Right ventricle myocardium superior (tissue), 1 donor: ENCODE results near the gene C14orf132. TPM values are rescaled to one million over a fixed set of nuclear protein-coding genes. Genes with fewer than 3 reads are reported as not detected.

ENCODE experiments used
- ATAC-seq: fragments of 200-7000 bp; cut with Tn5 transposase; one replicate; pipeline ENCODE4 v1.9.1; 2020; ENCODE audit warnings: mild to moderate bottlenecking; ENCODE audit not compliant: poor library complexity
- DNase-seq: peaks from one replicate; pipeline ENCODE4 v3.0.0-alpha.2; 2020
- intact Hi-C: fragments of 100-400 bp; cut with DNase I; formaldehyde crosslinking; loops from one replicate; pipeline ENCODE4 v1.11.2; 2022
- total RNA-seq: library from RNA; stranded (reverse); fragmentation: NEBNext Ultra II Directional; extraction: Animal tissue kit (Norgen Biotek cat#: 25700); gene quantifications from one replicate; pipeline ENCODE4 v1.2.1, GENCODE V29; 2021
- donor health status: DM: no; HTN: yes; CAD: no; lungs with severe emphysema.

The C14orf132 gene
- total RNA-seq, 1 donor from 2014 or later: 2.4 TPM

DNA sequence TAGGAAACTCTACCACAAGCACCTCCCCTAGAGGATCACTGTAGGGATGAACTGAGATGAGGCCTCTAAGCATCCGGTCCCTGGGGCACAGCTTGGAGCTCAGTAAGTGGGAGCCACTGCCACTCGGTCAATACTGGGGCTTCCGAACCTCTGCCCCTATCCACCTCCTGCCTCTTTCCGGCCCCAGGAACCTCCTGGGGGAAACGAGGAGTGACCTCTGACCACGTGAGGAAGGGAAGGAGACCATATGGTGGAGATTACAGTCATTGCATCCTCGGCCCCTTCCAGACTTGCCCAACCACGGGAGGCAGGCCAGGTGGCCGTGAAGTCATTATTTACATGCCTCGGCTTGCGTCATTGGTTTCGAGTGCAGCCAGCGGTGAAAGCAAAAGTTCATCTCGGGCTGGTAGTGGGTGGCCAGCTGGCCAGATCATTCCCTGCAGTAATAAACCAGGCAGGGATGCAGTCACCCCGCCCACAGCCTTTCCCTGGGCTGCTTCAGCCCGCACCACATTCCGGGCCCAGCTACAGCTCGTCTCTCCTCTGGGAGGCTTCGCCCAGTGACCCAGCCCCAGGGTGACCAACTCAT lies 65.4 kb downstream of the C14orf132 start:
- intact Hi-C loops: loop anchor here (5.0 kb wide), 1 partner anchor 173 kb away; no protein-coding TSS in a partner anchor
- DNase-seq (peak; percentile 86), ATAC-seq (peak; percentile 87)

DNA sequence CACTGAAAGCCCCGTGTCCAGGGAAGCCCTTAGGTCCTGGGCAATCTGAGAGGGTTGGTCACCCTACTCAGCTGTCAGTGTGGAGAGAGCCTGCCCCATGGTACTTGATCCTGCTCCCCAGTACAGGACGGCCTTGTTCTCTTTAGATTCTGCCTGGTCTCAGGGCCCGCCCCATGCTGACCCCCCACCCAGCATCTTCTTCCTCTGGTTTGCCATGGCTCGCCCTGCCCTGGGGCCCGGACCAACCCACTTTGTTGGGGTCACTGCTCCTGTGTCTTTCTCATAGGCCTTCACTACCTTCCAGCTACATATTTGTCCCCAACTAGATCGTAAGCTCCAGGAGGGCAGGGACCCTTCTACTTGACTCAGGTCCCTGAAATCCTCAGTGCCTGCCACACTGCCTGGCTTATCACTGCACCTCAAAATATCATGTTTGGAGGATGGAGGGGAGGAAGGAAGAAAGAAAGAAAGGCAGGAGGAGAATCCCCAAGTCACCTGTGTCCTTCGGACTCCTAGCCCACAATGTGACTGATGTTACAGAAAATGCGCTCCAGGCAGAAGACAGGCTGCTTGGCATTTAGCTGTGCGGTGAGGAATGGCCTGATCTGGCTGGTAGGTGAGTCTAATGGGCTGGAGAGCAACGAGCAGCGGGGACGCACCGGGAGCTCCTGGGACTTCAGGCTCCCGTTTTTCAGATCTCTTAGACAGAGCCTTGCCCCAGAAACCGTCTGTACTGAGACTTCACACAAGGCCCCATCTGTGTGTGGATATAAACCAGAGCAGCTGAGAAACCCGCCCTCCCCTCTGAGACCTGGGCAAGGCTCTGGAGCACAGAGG lies 66.1 kb downstream of the C14orf132 start:
- DNase-seq: no peak
- peak; percentile 56 for ATAC-seq
- intact Hi-C loops: no loop called here

DNA sequence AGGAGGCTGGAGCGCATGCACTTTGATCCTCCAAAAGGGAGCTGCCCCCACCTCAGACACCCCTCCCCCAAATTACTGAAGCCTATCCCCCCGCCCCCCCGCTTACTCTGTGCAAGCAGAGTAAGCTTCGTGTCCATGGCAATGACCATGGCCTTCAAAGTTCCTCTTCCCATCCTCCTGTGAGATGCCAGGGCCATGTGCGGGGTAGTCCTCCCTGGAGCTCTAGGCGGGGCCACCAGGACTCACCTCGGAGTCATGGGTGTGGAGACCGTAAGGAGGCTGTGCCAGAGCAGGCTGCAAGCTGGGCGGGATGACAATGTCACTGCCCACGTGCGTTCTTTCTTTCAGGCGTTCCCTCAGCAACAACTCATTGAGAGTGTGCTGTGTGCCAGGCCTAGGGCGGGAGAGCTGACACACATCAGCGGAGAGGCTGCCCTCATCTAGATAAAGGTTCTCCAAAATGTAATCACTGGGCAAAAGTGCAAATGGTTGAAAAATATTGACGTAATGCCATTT lies 66.8 kb downstream of the C14orf132 start:
- intact Hi-C loops: no loop called here
- DNase-seq: peak; percentile 43
- ATAC-seq: peak; percentile 15

DNA sequence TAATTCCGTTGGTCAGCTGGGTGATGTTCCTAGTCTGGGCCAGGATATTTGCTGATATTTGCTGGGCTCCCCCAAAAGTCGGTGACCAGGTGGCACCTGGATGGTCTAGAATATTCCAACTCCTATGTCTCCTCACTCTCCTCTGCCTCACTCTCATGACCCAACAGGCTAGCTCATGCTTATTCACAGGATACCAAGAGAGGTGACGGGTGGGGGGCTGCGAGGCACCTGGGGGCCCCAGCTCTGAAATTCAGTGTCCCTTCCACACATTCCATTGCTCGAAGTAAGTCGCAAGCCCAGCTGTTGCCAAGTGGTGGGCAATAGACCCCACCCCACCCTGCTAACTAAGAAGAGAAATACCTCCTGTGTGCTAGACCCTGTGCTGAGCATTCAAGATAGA lies 67.7 kb downstream of the C14orf132 start:
- intact Hi-C loops: no loop called here
- DNase-seq (no peak), ATAC-seq (no peak)

DNA sequence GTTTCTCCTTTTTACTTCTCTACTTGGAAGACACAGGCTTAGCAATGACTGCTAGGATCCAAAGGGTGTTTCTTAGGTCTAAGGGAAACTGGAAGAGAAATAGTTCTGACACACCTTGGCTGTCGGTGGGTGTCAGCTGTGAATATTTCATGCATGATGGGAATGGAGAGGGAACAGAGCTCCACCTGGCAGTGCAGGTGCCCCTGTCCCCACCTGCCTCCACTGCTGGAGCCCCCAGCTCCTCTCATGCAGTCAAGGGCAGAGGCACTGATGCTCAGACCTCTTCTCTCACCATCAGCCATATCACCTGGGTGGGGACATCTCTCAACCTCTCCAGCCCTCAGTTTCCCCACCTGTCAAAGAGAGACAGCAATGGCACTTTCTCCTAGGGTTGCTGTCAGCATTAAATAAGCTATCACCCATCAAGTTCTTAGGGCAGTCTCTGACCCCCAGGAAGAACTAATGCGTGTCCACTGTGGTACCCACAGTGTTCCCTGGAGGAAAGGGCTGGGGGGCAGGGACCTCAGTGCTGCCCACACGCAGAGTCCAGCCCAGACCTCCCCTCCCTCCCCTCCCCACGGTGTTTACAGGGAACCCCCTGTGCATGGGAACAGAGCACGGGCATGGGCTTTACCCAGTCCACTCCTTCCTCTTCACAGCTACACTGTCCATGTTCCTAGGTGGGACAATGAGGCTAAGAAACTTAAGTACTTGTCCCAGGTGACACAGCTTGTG lies 69.1 kb downstream of the C14orf132 start:
- intact Hi-C loops: no loop called here
- no peak for DNase-seq
- no peak for ATAC-seq

DNA sequence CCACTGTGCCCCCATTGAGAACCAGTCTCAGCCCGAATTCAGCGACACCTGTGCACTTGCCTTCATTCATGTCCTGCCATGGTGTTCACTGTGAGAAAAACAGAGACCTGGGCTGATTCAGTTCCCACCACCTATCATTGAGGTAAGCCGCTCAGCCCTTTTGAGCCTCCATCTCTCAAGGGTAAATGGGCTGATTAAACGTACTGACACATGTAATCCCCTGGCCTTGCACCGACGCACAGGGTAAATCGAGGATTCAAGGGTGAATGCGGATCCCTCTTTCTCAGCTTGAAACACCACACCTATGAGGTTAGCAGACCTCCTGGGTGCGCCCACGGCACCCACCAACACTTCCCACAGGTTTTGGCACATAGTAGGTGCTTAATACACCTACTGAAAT lies 69.7 kb downstream of the C14orf132 start:
- no peak for DNase-seq
- ATAC-seq: no peak
- intact Hi-C loops: no loop called here

DNA sequence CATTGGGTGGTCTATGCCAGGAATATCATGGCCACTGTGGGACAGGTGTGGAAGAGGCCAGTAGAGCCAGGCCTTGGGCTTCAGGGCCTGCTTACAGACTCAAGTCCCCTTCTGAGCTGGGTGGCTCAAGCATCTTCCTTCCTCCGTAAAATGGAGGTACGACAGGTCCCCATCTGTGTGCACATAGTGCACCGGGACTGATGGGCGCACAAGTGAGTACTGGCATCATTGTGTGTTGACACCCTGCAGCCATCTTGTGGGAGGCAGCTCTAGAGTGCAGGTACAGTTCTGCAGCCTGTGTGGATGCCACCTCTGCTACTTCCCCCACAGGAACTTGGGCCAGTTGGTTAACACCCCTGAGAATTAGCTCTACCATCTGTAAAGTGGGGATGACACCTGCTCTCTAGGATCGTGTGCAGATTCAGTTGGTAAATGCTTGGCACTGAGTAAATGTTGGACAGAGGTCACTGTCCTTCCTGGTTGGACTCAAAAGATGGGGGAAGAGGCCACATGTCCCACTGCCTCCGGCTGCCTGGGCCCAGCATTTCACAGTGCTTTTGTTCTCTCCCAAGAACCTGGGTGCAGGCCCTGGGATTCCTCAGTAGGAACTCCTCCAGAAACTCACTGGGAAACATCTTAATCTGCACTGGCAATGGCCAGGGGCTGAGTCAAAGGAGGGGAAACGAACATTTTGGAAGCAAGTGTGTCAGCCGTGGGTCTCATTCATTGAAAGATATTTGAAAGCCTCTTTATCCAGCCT lies 70.6 kb downstream of the C14orf132 start:
- no peak for ATAC-seq
- no peak for DNase-seq
- intact Hi-C loops: no loop called here

DNA sequence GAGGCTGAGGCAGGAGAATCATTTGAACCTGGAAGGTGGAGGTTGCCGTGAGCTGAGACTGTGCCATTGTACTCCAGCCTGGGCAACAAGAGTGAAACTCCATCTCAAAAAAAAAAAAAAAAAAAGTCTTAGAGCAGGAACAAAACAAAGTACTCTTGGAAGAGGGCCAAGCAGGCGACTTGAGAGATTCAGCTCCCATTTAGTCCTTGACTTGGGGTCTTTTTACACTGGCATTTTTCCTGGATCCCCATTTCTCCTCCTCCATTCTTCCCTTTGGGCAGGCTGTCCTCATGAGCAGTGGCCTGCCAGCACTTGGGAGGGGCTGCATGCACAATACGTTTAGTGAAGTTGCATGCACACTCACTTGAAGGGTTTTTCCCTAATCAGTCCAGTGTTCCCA lies 72.9 kb downstream of the C14orf132 start:
- no peak for DNase-seq
- intact Hi-C loops: no loop called here
- no peak for ATAC-seq

DNA sequence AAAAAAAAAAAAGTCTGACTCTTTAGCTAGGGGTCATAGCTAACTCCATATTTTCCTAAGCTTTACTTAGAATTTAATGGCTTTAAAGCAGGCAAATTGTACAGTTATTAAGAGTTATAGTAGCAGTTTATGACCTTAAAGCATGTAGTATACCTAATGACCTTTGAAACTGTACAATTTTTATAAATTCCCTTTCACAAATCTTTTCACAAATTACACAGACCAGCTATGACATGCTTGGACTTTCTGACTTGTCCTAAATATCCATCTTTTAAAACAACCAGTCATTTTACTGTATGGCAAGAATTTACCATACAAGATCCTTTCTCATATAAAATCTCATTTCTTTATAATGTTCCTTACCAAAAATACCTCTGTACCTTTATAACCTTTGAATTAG lies 74.8 kb downstream of the C14orf132 start:
- intact Hi-C loops: no loop called here
- ATAC-seq (no peak), DNase-seq (no peak)

DNA sequence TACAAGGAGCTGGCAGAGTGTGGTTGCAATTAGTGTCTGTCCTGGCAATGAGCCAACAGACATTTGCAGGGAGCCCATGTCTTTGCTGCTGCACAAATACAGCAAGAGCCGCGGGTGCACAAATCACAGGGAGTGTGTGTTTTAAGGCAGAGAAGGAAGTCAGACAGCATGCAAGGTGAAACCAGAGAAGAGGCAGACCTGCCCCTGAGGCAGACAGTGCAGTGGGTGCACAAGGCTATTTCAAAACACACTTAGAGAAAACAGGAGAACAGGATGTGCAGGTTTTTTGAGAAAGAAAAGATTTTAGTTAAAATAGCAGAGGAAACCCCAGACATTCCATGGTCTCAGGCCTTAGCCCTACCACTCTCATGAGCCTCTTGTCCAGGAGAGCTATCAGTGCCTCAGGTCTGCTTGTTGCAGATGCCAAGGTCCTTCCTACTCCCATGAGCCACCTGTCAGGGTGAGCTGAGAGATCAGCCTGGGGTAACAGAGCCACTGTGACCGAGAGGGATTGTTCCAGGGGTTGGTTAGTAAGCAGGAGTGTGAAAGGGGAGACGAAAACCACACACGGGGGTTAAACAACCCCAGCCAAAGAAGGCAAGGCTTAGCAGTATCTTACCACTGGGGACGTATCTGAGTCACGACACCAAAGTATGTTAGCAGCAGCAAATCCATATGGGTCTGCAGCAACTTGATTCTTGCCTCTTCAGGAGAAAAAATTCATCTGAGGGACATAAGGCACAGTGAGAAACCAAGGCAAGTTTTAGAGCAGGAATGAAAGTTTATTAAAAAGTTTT lies 78.1 kb downstream of the C14orf132 start:
- intact Hi-C loops: no loop called here
- DNase-seq (no peak), ATAC-seq (no peak)

DNA sequence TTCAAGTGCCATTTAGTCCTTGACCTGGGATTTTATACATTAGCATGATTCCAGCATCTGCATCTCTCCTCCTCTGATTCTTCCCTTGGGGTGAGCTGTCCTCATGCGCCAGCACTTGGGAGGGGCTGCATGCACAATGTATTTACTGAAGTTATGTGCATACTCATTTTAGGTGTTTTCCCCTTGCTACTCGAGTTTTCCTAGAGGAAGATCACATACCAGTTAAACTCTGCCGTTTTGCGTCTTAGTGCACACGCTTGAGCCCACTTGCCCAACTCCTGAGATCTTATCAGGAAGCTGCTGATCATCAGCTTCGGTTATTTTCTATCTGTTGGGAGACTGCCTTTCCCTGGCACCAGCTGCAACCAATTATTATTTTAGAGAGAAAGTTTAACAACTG lies 78.8 kb downstream of the C14orf132 start:
- intact Hi-C loops: no loop called here
- ATAC-seq: no peak
- no peak for DNase-seq

DNA sequence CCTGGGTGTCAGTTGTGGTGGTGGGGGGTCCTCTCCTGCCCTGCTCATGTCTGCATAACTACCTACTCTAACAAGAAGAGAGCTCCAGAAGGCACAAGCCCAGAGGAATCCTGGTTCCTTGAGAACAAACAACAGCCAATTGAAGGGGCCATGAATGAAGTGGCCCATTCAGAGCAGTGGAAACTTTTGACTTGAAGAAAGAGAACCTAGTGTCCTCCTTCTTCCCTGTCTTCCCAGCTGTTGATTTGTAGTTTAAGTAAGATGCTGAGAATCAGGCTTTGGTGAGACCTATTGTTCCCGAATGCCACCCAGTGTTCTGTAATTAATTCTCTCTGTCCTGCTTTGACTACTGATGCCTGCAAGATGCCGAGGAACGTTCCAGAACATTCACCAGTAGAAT lies 79.2 kb downstream of the C14orf132 start:
- intact Hi-C loops: no loop called here
- ATAC-seq (no peak), DNase-seq (no peak)

DNA sequence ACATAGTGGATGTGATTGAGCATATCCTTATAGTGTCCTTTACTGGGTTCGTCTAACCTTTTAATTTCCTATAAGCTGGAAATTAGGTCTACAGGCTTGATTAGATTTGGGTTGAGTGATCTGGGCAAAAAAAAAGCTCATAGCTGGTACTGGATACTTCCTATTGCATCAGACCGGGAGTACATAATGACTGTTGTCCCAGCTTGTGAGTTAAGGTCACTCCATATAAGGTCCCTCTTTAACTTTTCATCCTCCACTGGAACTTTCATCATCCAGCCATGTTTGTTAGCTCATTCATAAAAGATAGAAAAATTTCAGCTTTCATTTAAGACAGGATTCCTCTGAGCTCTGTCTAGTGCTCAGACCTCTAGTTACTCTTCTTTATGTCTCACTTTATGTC lies 80.8 kb downstream of the C14orf132 start:
- no peak for ATAC-seq

DNA sequence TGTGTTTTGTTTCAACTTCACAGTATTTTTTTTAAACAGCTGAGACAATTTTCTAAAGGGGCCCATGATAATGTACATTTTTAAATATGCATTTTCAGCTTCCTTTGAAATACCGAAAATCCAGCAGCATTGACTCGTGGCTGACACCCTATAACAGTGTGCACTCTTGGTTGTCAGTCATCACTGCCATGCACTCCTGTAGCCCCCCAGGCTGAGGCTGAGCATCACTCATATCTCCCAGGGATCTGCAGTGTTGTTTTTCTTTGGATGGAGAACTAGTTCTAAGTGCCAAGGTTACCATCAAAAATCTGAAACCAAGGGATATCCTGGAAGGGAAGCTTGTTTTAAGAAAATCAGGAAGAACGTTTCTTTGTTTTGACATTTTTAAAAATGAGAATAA lies 81.2 kb downstream of the C14orf132 start:
- no peak for DNase-seq
- ATAC-seq: no peak
- intact Hi-C loops: no loop called here

More for the DNA sequence above, 80.8 kb downstream of the C14orf132 start:
- intact Hi-C loops: no loop called here
- no peak for DNase-seq

DNA sequence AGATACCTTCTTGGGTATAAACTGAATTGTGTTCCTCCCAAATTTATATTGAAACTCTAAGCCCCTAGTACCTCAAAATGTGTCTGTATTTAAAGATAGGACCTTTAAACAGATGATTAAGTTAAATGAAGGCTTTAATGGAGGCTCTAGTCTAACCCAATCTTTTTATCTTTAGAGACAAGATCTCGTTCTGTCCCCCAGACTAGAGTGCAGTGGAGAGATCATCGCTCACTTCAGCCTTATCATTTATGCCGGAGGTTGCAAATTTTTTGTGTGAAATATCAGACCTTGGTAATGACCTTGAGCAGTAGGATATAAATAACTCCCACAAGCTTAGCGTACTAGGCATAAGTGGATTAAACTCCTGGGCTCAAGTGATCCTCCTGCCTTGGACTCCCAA lies 81.8 kb downstream of the C14orf132 start:
- ATAC-seq (no peak), DNase-seq (no peak)
- intact Hi-C loops: no loop called here

DNA sequence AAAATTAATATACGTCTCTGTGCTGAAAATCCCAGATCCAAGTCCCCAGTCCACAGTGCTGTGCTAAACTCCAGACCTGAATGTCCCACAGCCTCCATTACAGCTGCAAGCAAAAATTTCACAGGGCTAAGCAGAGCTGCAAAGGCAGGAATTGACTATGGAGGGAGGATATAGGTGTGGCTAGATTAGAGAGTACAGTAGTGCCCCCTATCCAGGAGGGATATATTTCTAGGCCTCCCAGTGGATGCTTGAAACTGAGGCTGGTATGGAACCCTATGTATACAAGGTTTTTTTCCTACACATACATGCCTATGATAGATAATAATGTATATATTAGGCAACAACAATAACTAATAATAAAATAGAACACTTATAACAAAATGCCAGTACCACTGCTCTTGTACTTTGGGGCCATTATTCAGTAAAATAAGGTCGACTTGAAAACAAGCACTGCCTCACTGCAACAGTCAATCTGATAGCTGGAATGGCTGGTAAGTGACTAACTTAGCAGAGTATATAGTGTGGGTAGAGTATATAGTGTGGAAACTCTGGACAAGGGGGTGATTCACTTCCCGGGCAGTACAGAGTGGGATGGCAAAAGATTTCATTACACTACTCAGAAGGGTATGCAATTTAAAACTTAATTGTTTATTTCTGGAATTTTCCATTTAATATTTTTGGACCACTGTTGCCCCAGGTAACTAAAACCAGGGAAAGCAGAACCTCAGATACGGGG lies 82.7 kb downstream of the C14orf132 start:
- intact Hi-C loops: no loop called here
- ATAC-seq (no peak), DNase-seq (no peak)

DNA sequence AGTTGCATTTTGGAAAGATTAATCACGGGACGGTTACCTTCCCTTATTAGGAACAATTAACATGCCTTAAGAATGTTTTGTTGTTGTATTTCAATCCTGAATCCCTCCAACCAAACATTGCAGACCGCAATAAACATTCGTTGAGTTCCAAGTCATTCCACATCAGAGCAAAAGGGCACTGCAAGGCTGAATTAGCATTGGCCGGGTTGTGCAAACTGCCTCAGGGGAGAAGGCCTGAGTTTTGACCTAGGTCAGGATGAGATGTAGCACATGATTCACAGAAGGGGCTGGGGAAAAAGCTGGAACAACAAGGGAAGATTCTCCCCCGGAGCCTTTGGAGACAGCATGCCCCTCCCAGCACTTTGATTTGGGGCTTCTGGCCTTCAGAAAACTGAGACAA lies 83.3 kb downstream of the C14orf132 start:
- intact Hi-C loops: no loop called here
- no peak for ATAC-seq
- no peak for DNase-seq

DNA sequence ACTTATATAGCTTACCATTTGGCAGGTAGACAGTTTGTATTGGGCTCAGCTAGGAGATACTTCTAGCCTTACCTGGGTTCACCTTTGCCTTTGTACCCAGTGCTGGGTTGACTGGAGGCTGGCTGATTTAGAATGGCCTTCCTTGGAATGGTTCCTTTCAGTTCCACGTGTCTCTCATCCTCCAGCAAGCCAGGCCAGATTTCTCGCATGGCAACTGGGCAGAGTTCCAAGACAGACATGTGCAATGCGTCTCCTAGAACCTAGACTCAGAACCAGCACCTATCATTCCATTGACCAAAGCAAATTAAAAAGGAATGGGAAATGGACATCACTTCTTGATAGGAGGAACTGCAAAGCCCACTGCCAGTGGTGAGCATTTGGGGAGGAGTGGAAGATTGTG lies 86.4 kb downstream of the C14orf132 start:
- intact Hi-C loops: no loop called here
- no peak for DNase-seq
- no peak for ATAC-seq
